Hindlimb muscle (tissue), 1 donor: Measurements from ENCODE around the gene GMCL2. TPM values are rescaled to one million over a fixed set of nuclear protein-coding genes. Genes with fewer than 3 reads are reported as not detected.

ENCODE experiments used
- DNase-seq: peaks from one replicate; pipeline ENCODE4 v3.0.0-alpha.2; 2013
- polyA plus RNA-seq: library from polyadenylated mRNA; unstranded; fragments of 120-200 nt; gene quantifications from one replicate; pipeline ENCODE4 v1.2.1, GENCODE V29; 2013; ENCODE audit not compliant: insufficient read length

GMCL2 gene
- polyA plus RNA-seq, 1 donor, result not detected

DNA sequence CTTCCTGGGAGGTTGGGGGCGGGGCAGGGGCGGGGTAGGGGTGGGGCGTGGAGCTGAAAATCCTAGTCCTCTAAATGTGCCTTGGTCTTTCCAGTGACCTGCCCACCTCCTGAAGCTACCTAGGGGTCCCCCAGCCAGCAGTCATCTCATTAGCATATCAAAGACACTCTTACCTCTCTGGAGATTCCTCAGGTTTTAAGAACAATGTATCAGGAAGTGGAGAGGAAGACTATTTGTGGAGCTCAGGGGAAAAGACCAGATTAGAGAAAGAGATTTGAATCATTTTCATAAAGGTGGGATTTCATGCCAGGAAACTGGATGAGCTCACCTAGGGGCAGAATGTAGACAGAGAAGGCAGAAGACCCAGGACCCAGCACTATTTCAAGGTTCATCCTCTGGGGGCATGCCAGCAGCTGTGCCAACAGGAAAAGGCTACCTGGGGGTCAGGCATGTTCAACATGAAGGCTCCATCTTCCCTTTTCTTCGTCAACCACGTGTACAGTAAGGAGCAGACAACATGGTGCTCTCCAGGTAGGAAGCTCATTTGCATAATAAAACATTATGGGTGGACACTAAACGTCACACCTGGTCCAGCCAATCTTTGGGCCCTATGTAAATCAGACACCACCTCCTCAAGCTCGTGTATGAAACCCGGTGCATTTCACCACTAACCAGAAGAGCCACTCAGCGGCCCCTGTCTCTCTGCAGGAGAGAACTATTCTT lies 6.9 kb downstream of the GMCL2 start:
- DNase-seq, result no peak

DNA sequence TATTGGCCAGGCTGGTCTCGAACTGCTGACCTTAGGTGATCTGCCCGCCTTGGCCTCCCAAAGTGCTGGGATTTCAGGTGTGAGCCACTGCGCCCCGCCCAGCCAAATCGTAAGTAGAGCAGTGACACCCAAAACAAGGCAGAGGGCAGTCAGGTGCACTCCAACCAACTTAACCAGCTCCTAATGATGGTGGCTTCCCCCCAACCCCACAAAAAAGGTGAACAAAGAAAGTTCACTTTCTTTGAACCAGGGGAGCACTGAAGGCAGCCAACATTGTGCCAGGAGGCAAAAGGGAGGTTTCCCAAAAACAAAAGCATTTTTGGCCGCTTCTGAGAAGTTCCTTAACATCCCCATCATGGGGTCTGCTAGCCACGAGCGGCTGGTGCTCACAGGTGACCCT lies 9.6 kb downstream of the GMCL2 start:
- no peak for DNase-seq

DNA sequence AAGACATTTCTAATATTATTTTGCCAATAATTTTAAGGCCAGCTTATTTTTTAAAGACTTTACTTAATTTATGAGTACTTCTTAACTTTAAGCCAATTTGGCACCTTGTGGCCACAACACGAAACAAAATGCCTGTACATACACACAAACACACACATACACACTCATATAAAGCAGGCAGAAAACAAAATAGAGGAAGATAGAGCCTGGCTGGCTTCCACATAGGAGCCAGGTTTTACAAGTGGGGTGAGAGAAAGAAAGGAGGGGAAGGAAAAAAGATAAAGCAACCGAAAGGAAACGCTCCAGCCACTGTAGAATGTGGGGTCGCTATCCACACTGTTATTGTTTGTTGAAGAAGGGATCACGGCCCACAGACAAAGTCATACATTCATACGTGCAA lies 10.4 kb downstream of the GMCL2 start:
- no peak for DNase-seq

DNA sequence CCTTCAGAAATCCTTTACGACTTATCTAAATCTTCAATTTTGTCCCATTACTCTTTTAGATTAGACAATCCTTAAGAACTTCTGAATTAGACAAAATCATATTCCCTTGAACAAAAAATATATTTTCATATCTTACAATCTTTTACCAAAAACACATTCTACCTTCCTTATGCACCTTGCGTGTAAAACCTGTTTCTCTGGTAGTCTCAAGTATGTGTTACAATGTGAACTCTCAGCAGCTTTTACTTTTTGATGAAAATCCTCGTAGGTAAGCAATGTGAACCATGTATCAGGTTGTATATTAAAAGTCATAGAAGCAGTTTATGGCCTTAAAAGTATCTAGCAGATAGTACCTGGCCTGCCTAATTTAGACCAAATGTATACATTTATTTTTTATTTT lies 12.7 kb downstream of the GMCL2 start:
- no peak for DNase-seq

DNA sequence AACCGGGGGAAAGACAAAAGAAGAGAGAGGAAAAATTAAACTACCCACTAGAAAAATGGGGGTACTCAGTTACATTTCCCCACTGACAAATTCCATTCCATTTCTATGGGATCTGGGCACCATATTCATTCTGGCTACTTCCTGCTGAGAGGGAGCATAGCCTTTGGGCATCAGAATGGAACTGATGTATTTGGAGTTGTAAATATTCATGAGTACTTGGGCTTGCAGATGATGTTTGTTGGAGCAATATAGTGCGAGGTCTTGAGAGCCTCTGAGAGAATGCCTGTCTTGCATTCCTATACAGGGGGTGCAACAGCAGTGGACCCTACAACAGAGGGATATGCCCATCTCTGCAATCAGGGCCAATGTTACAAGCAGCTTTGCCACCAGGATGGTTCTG lies 16.7 kb downstream of the GMCL2 start:
- no peak for DNase-seq

DNA sequence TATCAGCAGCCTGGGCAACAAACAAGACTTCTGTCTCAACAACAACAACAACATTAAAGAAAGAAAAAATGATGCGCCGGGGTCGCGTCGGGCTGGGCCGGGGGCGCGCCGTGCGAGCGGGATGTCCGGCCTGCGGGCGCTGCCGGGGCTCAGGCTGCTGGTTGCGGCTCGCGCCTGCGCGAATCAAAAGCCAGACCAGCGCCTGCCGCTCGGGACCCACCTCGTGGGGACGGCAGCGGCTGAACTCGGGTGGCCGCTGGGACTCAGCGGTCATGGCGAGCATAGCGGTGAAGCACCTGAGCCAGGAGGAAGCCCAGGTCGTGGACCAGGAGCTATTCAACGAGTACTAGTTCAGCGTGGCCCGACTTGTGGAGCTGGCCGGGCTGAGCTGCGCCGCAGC lies 21.6 kb downstream of the GMCL2 start:
- no peak for DNase-seq

DNA sequence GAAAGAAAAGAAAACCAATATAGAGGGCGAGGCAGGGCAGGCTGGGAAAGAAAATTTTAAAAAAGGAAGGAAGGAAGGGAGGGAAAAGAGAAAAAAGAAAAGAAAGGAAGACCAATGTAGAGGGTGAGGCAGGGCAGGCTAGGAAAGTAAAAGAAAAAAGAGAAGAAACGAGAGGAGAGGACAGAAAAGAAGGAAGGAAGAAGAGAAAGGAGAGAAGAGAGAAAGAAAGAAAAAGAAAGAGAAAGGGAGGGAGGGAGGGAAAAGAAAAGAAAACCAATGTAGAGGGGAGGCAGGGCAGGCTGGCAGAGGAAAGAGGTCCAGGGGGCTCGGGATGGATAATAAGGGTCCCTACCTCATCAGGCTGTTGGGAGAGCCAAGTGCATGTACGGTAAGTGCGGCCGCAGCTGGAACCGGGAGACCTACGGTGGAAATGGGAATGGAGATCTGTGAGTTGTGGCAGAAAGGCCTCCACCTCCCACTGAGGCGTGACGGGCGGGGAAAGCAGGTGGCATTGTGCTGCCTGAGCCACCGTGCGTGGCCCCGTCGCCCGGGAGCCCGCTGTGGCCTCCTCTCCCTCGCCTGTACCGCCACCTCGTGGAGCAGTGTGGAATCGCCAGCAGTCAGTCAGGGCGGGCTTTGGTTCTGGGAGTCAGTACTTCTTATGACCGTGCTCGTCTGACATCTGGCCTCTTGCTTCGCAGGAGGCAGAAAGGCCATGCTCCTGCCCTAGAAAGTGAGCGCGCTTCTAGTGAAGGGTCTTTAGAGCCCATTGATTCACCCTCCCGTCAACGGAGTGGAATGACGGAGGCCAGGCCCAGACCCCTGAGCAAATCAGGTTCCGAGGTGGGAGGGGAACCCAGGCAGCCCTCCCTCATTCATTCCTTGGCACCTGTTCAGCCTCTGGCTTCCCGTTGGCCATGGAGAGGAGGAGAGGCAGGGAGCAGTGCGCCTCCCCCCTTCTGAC lies 23.1 kb downstream of the GMCL2 start:
- peak; percentile 72 for DNase-seq

DNA sequence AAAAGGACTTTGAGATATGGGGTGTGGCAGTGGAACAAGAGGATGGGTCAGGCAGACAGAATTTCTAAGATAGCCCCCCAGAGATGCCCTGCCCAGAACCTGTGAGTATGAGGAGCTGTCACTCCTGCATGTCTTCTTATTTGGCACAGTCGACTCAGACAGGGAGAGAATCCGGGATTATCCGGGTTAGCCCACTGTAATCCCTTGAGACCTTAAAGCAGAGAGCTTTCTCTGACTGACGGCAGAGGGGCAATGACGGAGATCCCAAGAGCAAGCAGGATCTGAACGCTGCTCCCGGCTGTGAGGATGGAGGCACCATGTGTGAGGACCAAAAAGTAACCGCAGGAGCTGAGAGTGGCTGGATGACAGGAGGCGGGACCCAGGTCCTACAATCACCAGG lies 24.7 kb downstream of the GMCL2 start:
- no peak for DNase-seq

DNA sequence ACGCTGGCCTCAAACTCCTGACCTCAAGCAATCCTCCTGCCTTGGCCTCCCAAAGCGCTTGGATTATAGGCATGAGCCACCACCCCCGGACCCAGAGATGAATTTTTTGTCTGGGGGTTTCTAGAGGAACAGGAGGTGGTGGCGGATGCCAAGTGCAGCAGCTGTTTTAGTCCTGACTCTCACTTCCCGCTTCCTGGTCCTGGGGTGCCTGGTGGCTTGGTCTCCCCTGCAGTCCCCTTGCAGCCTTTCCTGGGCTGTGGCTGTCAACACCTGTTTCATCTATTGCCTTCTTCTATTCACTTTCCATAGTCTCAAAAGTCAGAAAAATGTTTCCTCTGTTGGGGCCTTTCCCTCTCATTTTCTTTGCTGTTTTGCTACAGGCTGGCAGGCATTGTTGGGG lies 27.0 kb downstream of the GMCL2 start:
- DNase-seq, result no peak

DNA sequence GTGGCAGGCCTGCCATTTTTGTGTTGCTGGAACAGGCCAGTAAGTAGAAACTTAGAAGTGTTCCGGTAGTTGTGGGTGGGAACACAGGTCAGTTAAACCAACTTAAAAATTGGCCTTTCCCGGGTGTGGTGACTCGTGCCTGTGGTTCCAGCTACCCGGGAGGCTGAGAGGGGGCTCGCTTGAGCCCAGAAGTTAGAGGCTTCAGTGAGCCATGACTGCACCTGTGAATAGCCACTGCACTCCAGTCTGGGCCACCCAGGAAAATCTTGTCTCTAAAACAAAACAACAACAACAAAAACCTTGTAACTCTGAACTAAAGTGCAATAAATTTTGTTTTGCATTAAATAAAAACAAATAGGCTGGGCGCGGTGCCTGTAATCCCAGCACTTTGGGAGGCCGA lies 32.1 kb downstream of the GMCL2 start:
- DNase-seq, result no peak

DNA sequence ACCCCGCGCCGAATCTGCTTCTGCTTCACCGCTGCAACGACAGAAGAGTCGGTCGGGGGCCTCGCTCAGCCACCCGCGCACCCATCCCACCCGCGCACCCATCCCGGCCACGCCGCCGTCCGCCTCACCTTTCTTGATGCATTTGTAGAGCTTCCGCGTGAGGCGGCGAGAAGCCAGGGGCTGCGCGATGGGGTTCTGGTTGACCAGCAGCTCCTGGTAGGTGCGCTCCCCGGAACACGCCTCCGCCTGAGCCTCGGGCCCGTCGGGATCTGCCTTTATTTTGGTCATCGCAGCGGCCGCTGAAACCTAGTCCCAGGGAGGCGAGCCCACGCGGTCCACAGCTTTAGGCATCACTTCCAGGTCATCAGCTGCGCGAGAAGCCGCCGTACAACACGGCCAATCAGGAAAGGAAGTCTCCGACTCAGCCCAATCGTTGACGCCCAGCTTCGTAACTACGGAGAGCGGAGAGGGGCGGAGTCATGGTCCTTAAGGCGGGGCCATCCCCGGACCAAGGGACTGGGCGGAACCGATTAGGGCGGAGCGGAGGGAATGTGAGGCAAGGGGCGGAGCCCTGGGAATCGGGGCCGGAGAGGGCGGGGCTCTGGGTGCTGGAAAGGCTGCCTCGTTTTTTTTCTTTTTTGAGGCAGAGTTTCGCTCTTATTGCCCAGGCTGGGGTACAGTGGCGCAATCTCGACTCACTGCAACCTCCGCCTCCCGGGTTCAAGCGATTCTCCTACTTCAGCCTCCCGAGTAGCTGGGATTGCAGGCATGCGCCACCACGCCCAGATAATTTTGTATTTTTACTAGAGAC lies 33.4 kb downstream of the GMCL2 start, which contains the start of gene NHP2:
Gene NHP2 (minus strand): TSS at position 356 of the 811 bp plus-strand sequence. CDS start 68 bp downstream, at position 288.
- DNase-seq, result peak; percentile 99

DNA sequence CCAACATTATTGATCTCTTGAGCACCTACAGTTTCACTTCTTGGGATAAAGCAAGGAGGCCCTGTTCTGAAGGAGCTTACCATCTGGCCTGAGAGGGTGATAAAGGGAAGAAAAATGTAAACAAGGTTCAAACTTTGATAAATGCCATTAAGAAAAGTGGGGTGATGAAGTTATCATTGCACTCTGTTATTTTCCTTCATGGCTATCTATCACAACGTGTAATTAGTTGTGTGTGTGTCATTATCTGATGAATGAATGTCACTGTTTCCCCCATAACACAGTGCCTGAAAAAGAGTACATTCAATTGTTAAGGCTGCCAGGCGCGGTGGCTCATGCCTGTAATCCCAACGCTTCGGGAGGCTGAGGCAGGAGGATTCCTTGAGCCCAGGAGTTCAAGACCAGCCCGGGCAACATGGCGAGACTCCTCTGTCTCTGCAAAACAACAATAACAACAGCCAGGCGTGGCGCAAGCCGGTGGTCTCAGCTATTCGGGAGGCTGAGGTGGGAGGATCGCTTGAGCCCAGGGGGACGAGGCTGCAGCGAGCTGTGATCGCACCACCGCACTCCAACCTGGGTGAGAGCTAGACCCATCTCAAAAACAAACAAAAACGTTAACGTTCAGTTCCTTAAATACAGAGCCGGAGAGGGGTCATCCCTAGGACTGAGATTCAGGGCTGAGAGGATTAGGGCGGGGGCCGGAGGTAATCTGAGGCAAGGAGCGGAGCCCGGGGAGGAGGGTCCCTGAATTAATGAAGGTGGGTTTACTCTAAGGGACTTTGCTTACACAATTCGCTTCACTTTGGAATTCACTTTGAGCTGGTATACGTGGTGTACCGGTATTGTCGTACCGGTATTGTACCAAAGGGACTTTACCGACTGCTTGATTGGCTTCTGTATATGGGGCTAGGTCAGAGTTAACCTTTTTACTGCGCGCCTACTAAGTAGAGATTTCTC lies 34.4 kb downstream of the GMCL2 start:
- no peak for DNase-seq

DNA sequence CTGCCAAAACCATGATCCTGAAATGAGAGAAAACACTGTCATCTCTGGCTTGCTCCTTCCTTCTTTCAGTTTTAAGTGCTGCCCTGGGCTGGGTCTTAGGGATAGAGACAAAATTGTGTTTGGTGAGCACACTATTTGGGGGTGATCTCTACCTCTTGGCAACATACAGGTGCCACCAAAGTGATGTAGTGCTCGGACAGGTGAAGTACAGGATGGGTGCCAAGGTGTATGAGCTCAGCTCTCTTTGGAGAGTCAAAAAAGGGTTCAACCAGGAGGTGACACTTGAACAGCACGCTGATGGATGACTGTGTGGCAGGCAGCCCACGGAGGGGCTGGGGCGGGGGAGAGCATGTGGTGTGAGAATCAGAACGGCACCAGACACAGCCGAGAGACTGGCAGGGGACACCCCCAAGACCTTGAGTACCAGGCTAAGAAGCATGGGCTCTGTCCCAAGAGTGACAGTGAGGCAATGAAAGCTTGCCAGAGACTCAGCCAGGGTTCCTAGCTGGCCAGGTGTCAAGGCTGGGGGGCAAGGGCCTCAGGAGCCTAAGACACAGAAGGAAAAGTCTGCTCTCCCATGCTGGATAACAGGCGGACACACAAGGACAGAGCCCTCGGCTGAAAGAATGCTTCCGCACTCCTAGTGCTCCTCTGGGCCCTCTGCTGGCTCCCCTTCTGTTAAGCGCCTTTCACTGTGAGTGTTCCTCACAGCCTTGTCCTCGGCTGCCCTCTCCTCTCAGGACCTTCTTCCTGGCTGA lies 36.0 kb downstream of the GMCL2 start:
- DNase-seq, result no peak

DNA sequence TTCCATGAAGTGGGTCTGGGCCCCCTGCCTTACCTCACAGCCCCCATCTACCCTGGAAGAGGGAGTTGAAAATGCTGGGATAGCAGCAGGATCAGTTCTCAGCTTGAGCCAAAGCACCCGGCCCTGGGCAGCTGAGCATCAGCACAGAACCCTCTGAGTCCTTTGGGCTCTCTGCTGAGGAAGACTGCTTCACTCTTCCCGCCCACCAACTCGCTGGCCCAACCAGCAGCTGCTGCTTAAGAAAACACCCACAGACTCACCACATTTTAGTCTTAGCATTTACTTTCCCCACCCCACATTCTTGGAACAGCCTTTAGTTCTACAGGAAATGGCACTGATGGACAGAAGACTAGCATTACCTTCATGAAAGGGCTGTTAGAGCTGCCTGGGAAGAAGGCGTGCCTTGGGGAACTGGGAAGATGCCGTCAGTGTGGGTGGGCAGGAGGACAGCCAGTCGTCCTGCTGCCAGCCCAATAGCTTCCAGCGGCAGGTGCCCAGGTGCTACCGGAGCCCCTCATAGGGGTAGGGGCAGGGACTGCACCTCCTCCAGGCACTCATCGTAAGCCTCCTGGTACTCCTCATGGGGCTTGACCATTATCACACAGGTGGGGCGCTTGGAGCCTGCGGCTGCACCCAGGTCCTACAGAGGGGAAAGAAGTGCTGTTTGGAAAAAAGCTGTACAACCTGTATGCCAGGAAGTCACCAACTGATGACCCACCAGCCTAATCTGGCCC lies 37.8 kb downstream of the GMCL2 start:
- DNase-seq, result no peak

DNA sequence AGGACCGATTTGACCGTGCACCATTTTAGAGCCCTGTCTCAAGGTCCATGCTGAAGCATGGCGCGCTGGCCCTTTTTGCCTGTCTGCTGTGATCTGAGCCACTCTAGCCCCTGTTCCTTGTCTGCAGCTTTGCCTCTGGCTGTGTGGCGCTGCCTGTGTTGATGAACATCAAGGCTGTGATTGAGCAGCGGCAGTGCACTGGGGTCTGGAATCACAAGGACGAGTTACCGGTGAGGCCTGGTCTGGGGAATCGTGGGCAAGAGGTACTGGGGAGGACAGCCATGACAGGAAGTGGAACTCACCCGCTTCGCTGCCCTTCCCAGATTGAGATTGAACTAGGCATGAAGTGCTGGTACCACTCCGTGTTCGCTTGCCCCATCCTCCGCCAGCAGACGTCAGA lies 39.8 kb downstream of the GMCL2 start:
- DNase-seq, result no peak

DNA sequence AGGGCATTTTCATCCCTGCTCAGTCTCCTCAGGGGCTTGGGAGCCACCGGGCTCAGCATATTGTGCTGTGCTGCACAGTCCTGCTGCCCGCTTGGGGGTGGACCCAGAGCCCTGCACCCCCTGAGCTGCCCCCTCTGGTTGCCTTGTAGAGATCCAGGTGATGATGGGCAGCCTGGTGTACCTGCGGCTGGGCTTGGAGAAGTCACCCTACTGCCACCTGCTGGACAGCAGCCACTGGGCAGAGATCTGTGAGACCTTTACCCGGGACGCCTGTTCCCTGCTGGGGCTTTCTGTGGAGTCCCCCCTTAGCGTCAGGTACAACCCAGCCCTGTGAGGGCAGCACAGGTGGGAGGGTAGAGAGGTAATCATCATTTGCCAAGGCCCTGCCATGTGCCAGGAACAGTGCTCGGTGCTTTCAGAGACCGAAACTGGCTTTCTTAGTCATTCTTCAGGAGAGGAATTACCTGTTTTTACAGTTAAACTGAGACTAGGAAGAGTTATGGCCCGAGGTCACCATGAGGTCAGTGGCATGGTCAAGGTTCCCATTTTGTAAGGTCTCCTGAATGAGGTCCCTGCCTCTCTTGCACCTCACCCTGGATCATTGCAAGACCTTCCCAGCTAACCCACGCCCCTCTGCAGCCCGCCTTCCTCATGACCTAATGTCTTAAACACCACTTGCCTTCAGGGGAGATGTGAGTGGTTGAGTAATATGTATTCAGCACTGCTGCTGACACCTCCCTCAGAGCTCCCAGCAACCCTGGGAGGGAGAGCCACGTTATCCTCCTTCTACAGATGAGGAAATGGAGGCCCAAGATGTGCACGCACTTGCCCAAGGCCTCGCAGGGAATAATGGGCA lies 41.0 kb downstream of the GMCL2 start:
- no peak for DNase-seq

DNA sequence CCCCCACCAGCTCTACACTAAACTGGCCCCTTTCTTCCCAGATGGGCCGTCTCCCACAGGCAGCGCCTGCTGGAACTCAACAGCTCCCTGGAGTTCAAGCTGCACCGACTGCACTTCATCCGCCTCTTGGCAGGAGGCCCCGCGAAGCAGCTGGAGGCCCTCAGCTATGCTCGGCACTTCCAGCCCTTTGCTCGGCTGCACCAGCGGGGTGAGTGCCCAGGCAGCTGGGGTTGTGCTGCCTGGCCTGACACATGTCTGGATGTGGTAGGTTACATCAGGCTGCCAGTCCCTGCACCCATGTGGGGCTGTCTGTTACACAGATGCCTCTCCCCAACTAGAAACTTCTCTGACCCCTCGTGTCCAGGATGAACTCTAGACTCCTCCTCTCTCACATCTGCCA lies 43.3 kb downstream of the GMCL2 start:
- peak; percentile 71 for DNase-seq

DNA sequence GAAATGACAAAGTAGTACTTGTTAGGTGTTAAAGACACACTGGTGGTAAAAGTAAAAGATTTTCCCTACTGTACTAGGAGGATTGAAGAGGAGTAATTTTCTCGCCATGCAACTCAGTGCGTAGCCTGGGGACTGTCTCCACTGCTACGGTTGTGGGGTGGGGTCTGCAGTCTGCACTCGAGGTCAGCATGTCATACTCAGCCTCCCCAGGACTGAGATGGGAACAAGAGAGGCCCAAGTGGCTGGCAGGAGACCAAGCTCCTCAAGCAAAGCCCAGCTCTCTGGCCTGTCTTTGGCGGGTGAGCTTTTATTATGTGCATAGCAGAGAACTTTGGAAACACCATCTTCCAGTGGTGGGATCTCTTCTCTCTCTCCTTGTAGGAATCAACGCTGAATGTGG lies 43.9 kb downstream of the GMCL2 start:
- no peak for DNase-seq

DNA sequence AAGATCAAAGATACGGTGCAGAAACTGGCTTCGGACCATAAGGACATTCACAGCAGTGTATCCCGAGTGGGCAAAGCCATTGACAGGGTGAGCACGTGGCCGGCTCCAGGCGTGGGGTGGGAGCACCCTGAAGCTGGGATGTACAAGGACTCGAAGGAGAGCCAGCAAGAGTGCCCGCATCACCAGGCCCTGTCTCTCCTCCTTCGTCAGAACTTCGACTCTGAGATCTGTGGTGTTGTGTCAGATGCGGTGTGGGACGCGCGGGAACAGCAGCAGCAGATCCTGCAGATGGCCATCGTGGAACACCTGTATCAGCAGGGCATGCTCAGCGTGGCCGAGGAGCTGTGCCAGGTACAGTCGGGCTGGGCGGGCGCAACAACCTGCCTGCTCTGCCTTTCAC lies 44.5 kb downstream of the GMCL2 start:
- no peak for DNase-seq
